ENCODE results near the gene CKAP5.

DNA sequence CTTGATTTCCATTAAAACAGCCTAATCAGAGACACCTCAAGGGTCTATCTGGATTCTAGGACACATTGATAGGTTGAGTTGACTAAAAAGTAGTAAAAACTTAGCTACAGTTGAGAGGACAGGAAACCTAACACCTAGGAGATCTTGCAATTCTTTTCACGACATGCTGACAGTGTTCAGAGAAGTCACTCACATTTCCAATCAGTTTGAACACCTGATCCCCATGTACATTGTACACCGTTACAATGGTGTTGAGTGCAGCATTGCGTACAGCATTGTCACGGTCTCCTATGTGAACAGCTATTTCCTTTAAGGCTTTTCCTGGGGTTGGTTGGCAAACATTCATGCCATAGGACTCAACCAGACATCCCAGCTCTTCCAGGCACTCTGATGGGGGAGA, 84.3 kb downstream of the CKAP5 start:
- TF ChIP-seq, protein P1, sequence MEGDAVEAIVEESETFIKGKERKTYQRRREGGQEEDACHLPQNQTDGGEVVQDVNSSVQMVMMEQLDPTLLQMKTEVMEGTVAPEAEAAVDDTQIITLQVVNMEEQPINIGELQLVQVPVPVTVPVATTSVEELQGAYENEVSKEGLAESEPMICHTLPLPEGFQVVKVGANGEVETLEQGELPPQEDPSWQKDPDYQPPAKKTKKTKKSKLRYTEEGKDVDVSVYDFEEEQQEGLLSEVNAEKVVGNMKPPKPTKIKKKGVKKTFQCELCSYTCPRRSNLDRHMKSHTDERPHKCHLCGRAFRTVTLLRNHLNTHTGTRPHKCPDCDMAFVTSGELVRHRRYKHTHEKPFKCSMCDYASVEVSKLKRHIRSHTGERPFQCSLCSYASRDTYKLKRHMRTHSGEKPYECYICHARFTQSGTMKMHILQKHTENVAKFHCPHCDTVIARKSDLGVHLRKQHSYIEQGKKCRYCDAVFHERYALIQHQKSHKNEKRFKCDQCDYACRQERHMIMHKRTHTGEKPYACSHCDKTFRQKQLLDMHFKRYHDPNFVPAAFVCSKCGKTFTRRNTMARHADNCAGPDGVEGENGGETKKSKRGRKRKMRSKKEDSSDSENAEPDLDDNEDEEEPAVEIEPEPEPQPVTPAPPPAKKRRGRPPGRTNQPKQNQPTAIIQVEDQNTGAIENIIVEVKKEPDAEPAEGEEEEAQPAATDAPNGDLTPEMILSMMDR (IDR thresholded peaks at IDR 0.05) = no peak
- no peak for TF ChIP-seq POLR2A (IDR thresholded peaks at IDR 0.05)
- no peak for TF ChIP-seq EP300 (IDR thresholded peaks at IDR 0.05)

All from gastroesophageal sphincter (tissue), 3 donors.